Fibroblast of pulmonary artery (primary cell): Measurements from ENCODE around the gene CHST8.

Source experiments
- DNase-seq: peaks from one replicate; pipeline ENCODE4 v3.0.0-alpha.2; 2010; ENCODE audit warnings: low read depth
- H3K4me3 ChIP-seq: replicated peaks from 2 replicates; pipeline ENCODE4 v1.5.1; 2011; ENCODE audit warnings: low read depth, mild to moderate bottlenecking, control low read depth, low read length, moderate library complexity
- TF ChIP-seq, protein P1 (sequence below): IDR thresholded peaks from 2 replicates; pipeline ENCODE4 v1.5.1; 2011; ENCODE audit warnings: mild to moderate bottlenecking, control low read depth, low read length, inconsistent platforms; ENCODE audit errors: missing control alignments

The CHST8 gene

DNA sequence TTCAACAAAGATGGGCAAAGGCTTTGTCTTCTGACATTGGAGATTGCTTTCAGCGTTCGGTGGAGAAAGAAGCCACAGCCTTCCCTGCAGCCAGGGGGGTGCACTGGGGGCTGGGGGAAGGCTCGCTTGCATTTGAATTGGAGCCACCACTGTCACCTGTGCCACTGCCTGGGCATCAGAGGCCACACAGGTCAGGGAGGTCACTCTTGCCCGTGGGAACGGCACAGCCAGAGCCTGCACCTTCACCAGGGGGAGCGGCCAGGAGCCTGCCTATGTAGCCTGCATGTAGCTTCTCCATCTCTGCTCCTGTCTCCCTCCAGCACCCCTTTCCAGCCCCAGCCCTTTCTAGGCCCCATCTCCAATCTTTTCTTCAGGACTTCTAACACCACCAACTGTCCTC, 131.2 kb downstream of the CHST8 start:
- TF ChIP-seq, protein P1, sequence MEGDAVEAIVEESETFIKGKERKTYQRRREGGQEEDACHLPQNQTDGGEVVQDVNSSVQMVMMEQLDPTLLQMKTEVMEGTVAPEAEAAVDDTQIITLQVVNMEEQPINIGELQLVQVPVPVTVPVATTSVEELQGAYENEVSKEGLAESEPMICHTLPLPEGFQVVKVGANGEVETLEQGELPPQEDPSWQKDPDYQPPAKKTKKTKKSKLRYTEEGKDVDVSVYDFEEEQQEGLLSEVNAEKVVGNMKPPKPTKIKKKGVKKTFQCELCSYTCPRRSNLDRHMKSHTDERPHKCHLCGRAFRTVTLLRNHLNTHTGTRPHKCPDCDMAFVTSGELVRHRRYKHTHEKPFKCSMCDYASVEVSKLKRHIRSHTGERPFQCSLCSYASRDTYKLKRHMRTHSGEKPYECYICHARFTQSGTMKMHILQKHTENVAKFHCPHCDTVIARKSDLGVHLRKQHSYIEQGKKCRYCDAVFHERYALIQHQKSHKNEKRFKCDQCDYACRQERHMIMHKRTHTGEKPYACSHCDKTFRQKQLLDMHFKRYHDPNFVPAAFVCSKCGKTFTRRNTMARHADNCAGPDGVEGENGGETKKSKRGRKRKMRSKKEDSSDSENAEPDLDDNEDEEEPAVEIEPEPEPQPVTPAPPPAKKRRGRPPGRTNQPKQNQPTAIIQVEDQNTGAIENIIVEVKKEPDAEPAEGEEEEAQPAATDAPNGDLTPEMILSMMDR: no peak
- H3K4me3 ChIP-seq: no peak overlapping the region
- DNase-seq: no peak

DNA sequence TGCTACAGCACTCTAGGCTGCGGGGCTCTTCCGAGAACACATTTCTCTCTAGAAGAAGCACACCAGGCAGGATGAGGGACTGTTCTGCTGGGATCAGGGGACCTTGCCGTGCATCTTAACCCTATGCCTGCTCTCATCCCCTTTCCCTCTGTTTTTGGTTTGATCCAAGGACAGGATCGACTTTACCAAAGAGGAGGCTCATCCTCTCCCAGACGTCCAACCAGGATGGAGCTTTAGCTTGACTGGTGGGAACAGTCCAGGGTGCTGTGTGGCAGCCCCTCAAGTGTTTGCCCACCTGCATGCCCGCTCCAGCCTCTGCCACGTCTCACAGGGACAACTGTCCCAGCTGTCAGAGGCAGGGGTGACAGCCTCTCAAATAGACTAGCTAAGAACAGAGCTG, 132.6 kb downstream of the CHST8 start:
- DNase-seq: no peak
- TF ChIP-seq, protein P1: no peak

DNA sequence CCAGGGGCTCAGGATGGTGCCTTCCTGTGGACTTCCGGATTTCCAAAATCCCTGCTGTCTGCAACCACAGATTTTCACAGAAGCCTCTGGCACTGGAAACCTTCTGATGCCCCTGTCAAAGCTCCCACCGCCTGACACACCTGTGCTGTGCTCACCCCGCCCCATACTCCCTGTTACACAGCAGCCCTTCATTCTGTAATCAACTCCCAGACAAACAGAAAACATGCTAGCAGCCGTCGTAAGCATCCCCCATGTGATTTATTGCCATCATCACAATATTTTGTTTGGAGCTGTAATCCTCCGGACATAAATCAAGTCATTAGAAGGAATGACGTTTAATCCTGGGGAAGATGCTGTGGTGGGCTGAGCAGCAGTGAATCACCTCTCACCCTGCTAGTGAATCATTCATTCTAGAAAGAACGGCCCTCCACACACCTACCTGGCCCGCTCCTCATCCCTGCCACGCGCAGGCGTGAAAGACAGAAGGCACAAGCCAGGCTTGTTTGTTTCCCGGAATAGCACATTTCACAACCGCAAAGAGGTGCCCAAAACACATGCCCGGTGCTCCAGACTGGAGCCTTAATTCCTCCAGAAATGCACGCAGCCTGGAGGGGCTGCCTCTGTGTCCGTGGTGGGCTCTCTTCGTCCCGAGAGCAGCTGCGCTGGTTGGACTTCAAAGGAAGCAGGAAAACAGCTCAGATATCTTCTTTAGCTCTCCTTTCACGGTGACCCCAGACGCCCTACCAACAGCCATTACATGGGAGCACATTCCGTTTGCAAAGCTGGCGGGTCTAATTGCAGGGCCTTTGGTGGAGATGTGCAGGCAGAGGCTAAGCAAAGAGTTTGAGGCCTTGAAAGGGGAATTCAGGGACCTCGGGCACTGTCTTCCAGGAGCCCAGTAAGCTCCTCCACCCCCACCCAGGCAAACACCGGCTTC, 133.6 kb downstream of the CHST8 start:
- DNase-seq: no peak
- no peak overlapping the region for H3K4me3 ChIP-seq
- TF ChIP-seq, protein P1: no peak

More for the DNA sequence above, 132.6 kb downstream of the CHST8 start:
- H3K4me3 ChIP-seq: no peak overlapping the region

DNA sequence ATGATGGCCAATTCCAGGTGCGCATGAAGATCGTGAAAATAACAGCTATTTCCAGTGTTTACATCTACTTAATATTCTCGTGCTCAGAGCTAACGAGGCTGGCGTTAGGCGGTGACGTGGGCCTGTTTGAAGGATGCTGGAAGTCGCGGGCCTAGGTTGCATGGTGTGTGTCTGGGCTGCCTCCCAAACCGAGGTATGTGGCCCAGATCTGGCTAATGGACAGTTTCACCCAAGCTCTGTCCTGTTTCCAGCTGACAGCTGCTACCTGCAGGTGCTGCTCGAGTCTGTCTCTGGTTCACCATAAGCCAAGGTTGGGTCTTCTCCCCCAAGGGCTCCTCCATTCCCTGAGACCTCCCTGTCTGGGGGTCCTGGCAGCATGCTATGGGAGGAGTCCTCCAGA, 134.4 kb downstream of the CHST8 start:
- no peak for DNase-seq
- TF ChIP-seq, protein P1: no peak
- no peak overlapping the region for H3K4me3 ChIP-seq

DNA sequence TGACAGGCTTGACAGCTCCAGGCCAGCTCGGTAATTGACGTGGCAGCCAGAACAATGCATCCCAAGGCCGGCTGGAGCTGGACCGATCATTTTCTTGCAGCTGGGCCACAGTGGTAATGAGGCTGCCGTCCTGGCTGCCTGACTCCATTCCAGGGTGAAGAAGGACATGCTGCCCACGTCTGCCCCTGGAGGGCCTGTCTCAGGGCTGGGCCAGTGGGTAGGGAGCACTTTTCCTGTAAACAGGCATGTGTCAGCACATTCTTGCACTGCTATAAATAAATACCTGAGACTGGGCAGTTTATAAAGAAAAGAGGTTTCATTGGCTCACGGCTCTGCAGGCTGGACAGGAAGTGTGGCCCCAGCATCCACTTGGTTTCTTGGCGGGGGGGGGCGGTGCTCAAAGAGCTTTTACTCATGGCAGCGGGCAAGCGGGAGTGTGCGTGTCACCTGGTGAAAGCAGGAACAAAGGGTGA, 136.8 kb downstream of the CHST8 start:
- TF ChIP-seq, protein P1: no peak
- no peak for DNase-seq
- H3K4me3 ChIP-seq: no peak overlapping the region

DNA sequence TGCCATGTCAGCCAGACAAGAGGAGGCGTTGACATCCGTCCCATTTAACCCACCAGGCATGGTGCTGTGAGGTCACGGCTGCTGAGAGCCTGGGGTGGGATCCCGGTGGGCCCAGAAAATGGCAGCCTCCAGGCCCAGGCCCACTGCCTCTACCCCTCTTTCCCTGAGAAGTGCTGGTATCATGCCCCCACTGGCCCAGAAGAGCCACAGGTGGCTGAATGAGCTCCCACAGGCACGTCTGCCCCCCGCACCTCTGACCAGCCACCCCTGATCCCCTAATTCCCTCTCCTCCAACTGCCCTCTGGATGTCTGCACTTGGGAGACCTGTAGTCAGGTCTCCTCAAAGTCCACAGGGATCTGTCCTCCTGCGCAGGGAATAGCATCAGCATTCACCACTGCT, 137.6 kb downstream of the CHST8 start:
- TF ChIP-seq, protein P1: no peak
- no peak for DNase-seq
- no peak overlapping the region for H3K4me3 ChIP-seq
